ENCODE data around the gene BAAT. TPM values are rescaled to one million over a fixed set of nuclear protein-coding genes. Genes with fewer than 3 reads are reported as not detected.

BAAT gene
- total RNA-seq, 1 experiment from 2014 or later = 0.08 TPM

GRCh38 chr9:101381118-101381517 lies 3.7 kb downstream of the BAAT start:
- intact Hi-C loops (cut with micrococcal nuclease; ENCODE audit: unreplicated experiment) (no loop called here), in situ Hi-C loops (cut with HindIII; ENCODE audit: low pct_unique_long_range_greater_than_20kb, low sequenced_read_pairs) (no loop called here)
- Histone ChIP-seq H3K4me1 (ENCODE audit: control insufficient read depth, insufficient read depth, low read length) (no peaks in the 10 kb centered on the region), H3K9me3 (ENCODE audit: control insufficient read depth, insufficient read depth, low read depth, low read length) (no peaks in the 10 kb centered on the region), H3K27me3 (ENCODE audit: control insufficient read depth, insufficient read depth, low read length) (no peaks in the 10 kb centered on the region), H3K27ac (ENCODE audit: low read length) (no peak overlapping the region), H3K36me3 (ENCODE audit: control insufficient read depth, insufficient read depth, low read length) (no peaks in the 10 kb centered on the region), H3K4me3 (ENCODE audit: low read depth in 2 of 2, low read length in 2 of 2) (no peak overlapping the region)
- no peak for DNase-seq (ENCODE audit: low read depth, low spot score)
- BruUV-seq (replicated peaks) = no TSS peak
- no peak for ATAC-seq
- CTCF ChIA-PET = no interaction called here
- TF ChIP-seq CTCF (IDR thresholded peaks at IDR 0.05) = no peak
- TF ChIP-seq, protein P1, sequence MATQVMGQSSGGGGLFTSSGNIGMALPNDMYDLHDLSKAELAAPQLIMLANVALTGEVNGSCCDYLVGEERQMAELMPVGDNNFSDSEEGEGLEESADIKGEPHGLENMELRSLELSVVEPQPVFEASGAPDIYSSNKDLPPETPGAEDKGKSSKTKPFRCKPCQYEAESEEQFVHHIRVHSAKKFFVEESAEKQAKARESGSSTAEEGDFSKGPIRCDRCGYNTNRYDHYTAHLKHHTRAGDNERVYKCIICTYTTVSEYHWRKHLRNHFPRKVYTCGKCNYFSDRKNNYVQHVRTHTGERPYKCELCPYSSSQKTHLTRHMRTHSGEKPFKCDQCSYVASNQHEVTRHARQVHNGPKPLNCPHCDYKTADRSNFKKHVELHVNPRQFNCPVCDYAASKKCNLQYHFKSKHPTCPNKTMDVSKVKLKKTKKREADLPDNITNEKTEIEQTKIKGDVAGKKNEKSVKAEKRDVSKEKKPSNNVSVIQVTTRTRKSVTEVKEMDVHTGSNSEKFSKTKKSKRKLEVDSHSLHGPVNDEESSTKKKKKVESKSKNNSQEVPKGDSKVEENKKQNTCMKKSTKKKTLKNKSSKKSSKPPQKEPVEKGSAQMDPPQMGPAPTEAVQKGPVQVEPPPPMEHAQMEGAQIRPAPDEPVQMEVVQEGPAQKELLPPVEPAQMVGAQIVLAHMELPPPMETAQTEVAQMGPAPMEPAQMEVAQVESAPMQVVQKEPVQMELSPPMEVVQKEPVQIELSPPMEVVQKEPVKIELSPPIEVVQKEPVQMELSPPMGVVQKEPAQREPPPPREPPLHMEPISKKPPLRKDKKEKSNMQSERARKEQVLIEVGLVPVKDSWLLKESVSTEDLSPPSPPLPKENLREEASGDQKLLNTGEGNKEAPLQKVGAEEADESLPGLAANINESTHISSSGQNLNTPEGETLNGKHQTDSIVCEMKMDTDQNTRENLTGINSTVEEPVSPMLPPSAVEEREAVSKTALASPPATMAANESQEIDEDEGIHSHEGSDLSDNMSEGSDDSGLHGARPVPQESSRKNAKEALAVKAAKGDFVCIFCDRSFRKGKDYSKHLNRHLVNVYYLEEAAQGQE (IDR thresholded peaks at IDR 0.05; ENCODE audit: insufficient read depth in 1 of 2, low read depth in 2 of 2, low read length in 1 of 2) = no peak
- TF ChIP-seq TCF7L2 (IDR thresholded peaks at IDR 0.05; ENCODE audit: low read depth, low read length) = no peak
- no peak for TF ChIP-seq SIN3A (IDR thresholded peaks at IDR 0.05; ENCODE audit: borderline replicate concordance, insufficient read depth, low read depth, low read length)
- TF ChIP-seq POLR2AphosphoS5 (IDR thresholded peaks at IDR 0.05; ENCODE audit: low read depth, low read length) = no peak
- POLR2A ChIA-PET = no interaction called here

DNA sequence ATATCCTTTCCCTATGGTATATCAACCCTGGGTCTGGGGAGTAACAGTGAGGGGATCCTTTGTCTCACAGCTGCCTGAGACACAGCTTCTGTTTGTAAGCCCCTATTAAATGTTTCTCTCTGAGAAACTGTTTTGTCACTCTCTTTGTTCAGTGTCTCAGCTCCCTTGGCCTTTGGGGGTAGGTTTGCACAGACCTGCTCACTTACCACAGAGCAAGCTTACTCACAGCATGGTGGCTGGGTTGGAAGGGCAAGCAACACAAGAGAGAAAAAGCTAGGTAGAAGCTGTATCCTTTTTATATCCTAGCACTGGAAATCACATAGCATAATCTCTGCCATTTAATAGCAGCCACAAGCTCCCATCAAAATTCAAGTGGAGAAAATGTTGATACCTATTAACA lies 4.5 kb downstream of the BAAT start:
- no peak for ATAC-seq
- in situ Hi-C loops (cut with HindIII; ENCODE audit: low pct_unique_long_range_greater_than_20kb, low sequenced_read_pairs) = no loop called here
- DNase-seq (ENCODE audit: low read depth, low spot score) = no peak
- H3K36me3 ChIP-seq (ENCODE audit: control insufficient read depth, insufficient read depth, low read length) = no peaks in the 10 kb centered on the region
- no peak overlapping the region for H3K4me3 ChIP-seq (ENCODE audit: low read depth in 2 of 2, low read length in 2 of 2)
- no peaks in the 10 kb centered on the region for H3K4me1 ChIP-seq (ENCODE audit: control insufficient read depth, insufficient read depth, low read length)
- no peaks in the 10 kb centered on the region for H3K9me3 ChIP-seq (ENCODE audit: control insufficient read depth, insufficient read depth, low read depth, low read length)
- BruUV-seq (replicated peaks) = no TSS peak
- CTCF ChIA-PET = no interaction called here
- no peak for TF ChIP-seq POLR2AphosphoS5 (IDR thresholded peaks at IDR 0.05; ENCODE audit: low read depth, low read length)
- TF ChIP-seq, protein P1 (IDR thresholded peaks at IDR 0.05; ENCODE audit: insufficient read depth in 1 of 2, low read depth in 2 of 2, low read length in 1 of 2) = no peak
- TF ChIP-seq CTCF (IDR thresholded peaks at IDR 0.05) = no peak
- no peak for TF ChIP-seq SIN3A (IDR thresholded peaks at IDR 0.05; ENCODE audit: borderline replicate concordance, insufficient read depth, low read depth, low read length)
- no peak for TF ChIP-seq TCF7L2 (IDR thresholded peaks at IDR 0.05; ENCODE audit: low read depth, low read length)
- H3K27me3 ChIP-seq (ENCODE audit: control insufficient read depth, insufficient read depth, low read length) = no peaks in the 10 kb centered on the region
- intact Hi-C loops (cut with micrococcal nuclease; ENCODE audit: unreplicated experiment) = no loop called here
- no peak overlapping the region for H3K27ac ChIP-seq (ENCODE audit: low read length)
- POLR2A ChIA-PET = no interaction called here
